Measurements from ENCODE around the gene PDGFB. TPM values are rescaled to one million over a fixed set of nuclear protein-coding genes. Genes with fewer than 3 reads are reported as not detected.

PDGFB gene
- total RNA-seq, 1 experiment from 2014 or later = 39.7 TPM

DNA sequence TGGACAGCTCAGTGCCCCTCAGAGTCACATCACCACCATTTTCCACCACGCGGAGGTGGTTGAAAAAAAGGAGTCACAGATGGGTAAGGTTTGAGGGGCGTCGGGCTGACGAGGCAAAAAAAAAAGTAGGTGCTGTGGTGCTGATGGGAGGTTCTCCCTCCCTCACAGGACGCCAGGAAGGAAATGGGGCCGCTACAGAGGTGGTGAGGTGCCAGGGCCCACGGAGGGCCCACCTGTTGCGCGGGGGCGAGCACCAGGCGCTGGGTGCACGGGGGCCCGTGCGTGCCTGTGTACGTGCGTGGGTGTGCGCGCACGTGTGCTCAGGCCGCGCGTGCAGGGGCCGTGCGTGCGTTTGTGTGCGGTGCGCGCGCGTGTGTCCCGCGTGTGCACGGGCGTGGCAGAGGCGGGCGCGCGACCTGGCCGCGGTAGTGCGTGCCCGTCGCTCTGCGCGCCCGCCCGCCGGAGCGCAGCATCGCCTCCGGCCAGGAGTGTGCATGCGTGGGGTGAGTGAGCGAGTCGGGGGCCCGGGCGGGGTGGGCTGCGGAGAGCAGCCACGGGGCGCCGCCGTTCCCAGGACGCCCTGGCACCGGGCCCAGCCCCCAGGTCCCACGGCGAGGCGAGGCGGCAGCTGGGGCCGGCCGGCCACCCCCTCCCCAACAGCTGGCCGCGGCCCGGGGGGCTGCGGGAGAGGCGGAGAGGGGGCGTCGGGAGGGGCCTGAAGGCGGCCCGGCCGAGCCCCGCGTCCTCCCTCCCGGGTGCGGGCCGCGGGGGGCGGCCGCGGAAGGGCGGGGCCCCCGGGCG, 2.8 kb downstream of the PDGFB start:
- Histone ChIP-seq H3K27me3 (ENCODE audit: insufficient read depth, low read depth) (no peaks in the 10 kb centered on the region), H3K4me1 (replicated peaks; ENCODE audit: insufficient read depth) (peaks cover 46% of the 10 kb centered on the region)

GRCh38 chr22:39240831-39241793, 3.7 kb downstream of the PDGFB start:
- H3K9me3 ChIP-seq (ENCODE audit: insufficient read depth, low read depth) = no peaks in the 10 kb centered on the region
- POLR2A ChIA-PET (ENCODE audit: unreplicated experiment) = interaction anchor here (0.6 to 1.3 kb wide), 8 partner anchors 13 to 1130 kb away, joined by 3 to 9 read pairs (median 5); partner anchors contain the start of gene CBX7
- peak; percentile 93 to 99 for DNase-seq
- CTCF ChIA-PET = interaction anchor here (0.5 to 1.3 kb wide), 9 partner anchors 11 to 288 kb away, joined by 3 to 5 read pairs (median 3); no protein-coding TSS in a partner anchor
- peaks cover 50% of the 10 kb centered on the region for H3K4me1 ChIP-seq (replicated peaks; ENCODE audit: insufficient read depth)
- no peaks in the 10 kb centered on the region for H3K27me3 ChIP-seq (ENCODE audit: insufficient read depth, low read depth)
- H3F3A ChIP-seq (ENCODE audit: insufficient read depth, low read depth) = peaks cover 53% of the 10 kb centered on the region
- H3K4me3 ChIP-seq = peak overlapping the region; percentile 98
- H2AFZ ChIP-seq = no peak overlapping the region
- H3K79me2 ChIP-seq (ENCODE audit: low read depth) = peaks cover 76% of the 10 kb centered on the region
- H3K4me2 ChIP-seq = peak overlapping the region; percentile 89
- intact Hi-C loops (cut with micrococcal nuclease; ENCODE audit: unreplicated experiment) = loop anchor here (1.0 to 10.0 kb wide), 3 partner anchors 27 to 284 kb away; partner anchors contain the start of gene ATF4
- no peaks in the 10 kb centered on the region for H3K9me2 ChIP-seq (ENCODE audit: insufficient read depth)
- peak; percentile 20 for TF ChIP-seq CTCF (conservative IDR thresholded peaks at IDR 0.05)
- TF ChIP-seq EZH2 (IDR thresholded peaks at IDR 0.05; ENCODE audit: low read depth) = no peak
- H4K20me1 ChIP-seq (ENCODE audit: insufficient read depth) = peaks cover 22% of the 10 kb centered on the region
- H3K27ac ChIP-seq = peak overlapping the region; percentile 67
- H3K36me3 ChIP-seq (ENCODE audit: low read depth) = peaks cover 3% of the 10 kb centered on the region; the same call in 1 of the 2 replicates
- TSS peak; percentile 3 for BruUV-seq (replicated peaks)

More for the DNA sequence above, 2.8 kb downstream of the PDGFB start:
- intact Hi-C loops (cut with micrococcal nuclease; ENCODE audit: unreplicated experiment) = loop anchor here (1.0 to 10.0 kb wide), 3 partner anchors 28 to 283 kb away; partner anchors contain the start of gene ATF4
- peaks cover 22% of the 10 kb centered on the region for H4K20me1 ChIP-seq (ENCODE audit: insufficient read depth)
- TF ChIP-seq EZH2 (IDR thresholded peaks at IDR 0.05; ENCODE audit: low read depth) (no peak), CTCF (conservative IDR thresholded peaks at IDR 0.05) (no peak)
- H3K36me3 ChIP-seq (ENCODE audit: low read depth) = peaks cover 3% of the 10 kb centered on the region; the same call in 1 of the 2 replicates
- H3K79me2 ChIP-seq (ENCODE audit: low read depth) = peaks cover 67% of the 10 kb centered on the region
- peak overlapping the region; percentile 74 for H3K27ac ChIP-seq
- BruUV-seq (replicated peaks) = no TSS peak
- CTCF ChIA-PET = interaction anchor here (1.1 to 1.3 kb wide), 3 partner anchors 50 to 75 kb away, joined by 3 to 5 read pairs (median 4); no protein-coding TSS in a partner anchor
- no peak overlapping the region for H2AFZ ChIP-seq
- DNase-seq = no peak
- H3F3A ChIP-seq (ENCODE audit: insufficient read depth, low read depth) = peaks cover 62% of the 10 kb centered on the region
- POLR2A ChIA-PET (ENCODE audit: unreplicated experiment) = interaction anchor here (0.5 to 1.3 kb wide), 7 partner anchors 24 to 260 kb away, joined by 3 to 11 read pairs (median 6); partner anchors contain the start of genes CBX7 and MIEF1
- peak overlapping the region; percentile 98 for H3K4me3 ChIP-seq
- H3K4me2 ChIP-seq = peak overlapping the region; percentile 89
- H3K9me2 ChIP-seq (ENCODE audit: insufficient read depth) = no peaks in the 10 kb centered on the region
- H3K9me3 ChIP-seq (ENCODE audit: insufficient read depth, low read depth) = no peaks in the 10 kb centered on the region
